PC-3 (cell line): ENCODE results near the gene RASAL2. TPM values are rescaled to one million over a fixed set of nuclear protein-coding genes. Genes with fewer than 3 reads are reported as not detected.

Source experiments
- ATAC-seq: fragments of 200-7000 bp; cut with Tn5 transposase; 2 replicates; pipeline ENCODE4 v1.9.1; 2020; ENCODE audit warnings: mild to moderate bottlenecking, moderate library complexity
- BruUV-seq: library from RNA; stranded (reverse); fragments of 400-500 nt; replicated peaks from 2 replicates; lab custom pipeline; 2021; lab: Mats Ljungman, UMichigan
- CTCF ChIA-PET: fragments of 300-600 bp; sonication (Branson Sonifier 250); formaldehyde crosslinking; loops from one replicate; lab custom pipeline; 2022; ENCODE audit warnings: antibody characterized with exemption; lab: Charles Lee
- POLR2A ChIA-PET: fragments of 300-600 bp; sonication (Branson Sonifier 250); formaldehyde crosslinking; loops from one replicate; lab custom pipeline; 2022; ENCODE audit warnings: antibody characterized with exemption; ENCODE audit not compliant: unreplicated experiment; lab: Charles Lee
- DNase-seq: peaks from one replicate; pipeline ENCODE4 v3.0.0-alpha.2; 2015
- H2AFZ ChIP-seq: fragments of 300-600 bp; sonication (generic); 2 replicates; pipeline ENCODE4 v1.6.0; 2016; ENCODE audit warnings: antibody characterized with exemption, low read length
- H3F3A ChIP-seq: fragments of 300-600 bp; sonication (generic); one replicate; pipeline ENCODE4 v1.6.0; 2017; ENCODE audit warnings: antibody characterized with exemption, low read length, control low read depth, mild to moderate bottlenecking; ENCODE audit not compliant: unreplicated experiment
- H3K27ac ChIP-seq: fragments of 300-600 bp; sonication (generic); 2 replicates; pipeline ENCODE4 v1.5.1; 2016; ENCODE audit warnings: mild to moderate bottlenecking, low read length
- H3K27me3 ChIP-seq: fragments of 300-600 bp; sonication (generic); 2 replicates; pipeline ENCODE4 v1.6.1; 2016; ENCODE audit warnings: low read length, mixed read lengths
- H3K36me3 ChIP-seq: fragments of 300-600 bp; sonication (generic); 2 replicates; pipeline ENCODE4 v1.6.1; 2016; ENCODE audit warnings: low read depth, mixed run types, low read length, mixed read lengths
- H3K4me1 ChIP-seq: fragments of 300-600 bp; sonication (generic); 2 replicates; pipeline ENCODE4 v1.5.1; 2016; ENCODE audit warnings: low read length; ENCODE audit not compliant: insufficient read depth
- H3K4me2 ChIP-seq: fragments of 300-600 bp; sonication (generic); 2 replicates; pipeline ENCODE4 v1.6.0; 2016; ENCODE audit warnings: low read length
- H3K4me3 ChIP-seq: fragments of 300-600 bp; sonication (generic); 2 replicates; pipeline ENCODE4 v1.5.1; 2016; ENCODE audit warnings: mild to moderate bottlenecking, low read length, mixed read lengths
- H3K79me2 ChIP-seq: fragments of 300-600 bp; sonication (generic); 2 replicates; pipeline ENCODE4 v1.6.1; 2017; ENCODE audit warnings: low read length, mixed read lengths
- H3K9ac ChIP-seq: fragments of 300-600 bp; sonication (generic); 2 replicates; pipeline ENCODE4 v1.6.0; 2016; ENCODE audit warnings: mild to moderate bottlenecking, low read length
- H3K9me2 ChIP-seq: fragments of 300-600 bp; sonication (generic); replicated peaks from 2 replicates; pipeline ENCODE4 v1.6.1; 2016; ENCODE audit warnings: mixed run types, low read length, mixed read lengths
- H3K9me3 ChIP-seq: fragments of 300-600 bp; sonication (generic); 2 replicates; pipeline ENCODE4 v1.6.1; 2016; ENCODE audit warnings: low read length, mixed read lengths
- H4K20me1 ChIP-seq: fragments of 300-600 bp; sonication (generic); 2 replicates; pipeline ENCODE4 v1.6.1; 2016; ENCODE audit warnings: low read length, mixed read lengths
- EZH2 ChIP-seq: fragments of 300-600 bp; sonication (generic); IDR thresholded peaks from one replicate; pipeline ENCODE4 v1.6.1; 2017; ENCODE audit warnings: antibody characterized with exemption, mild to moderate bottlenecking, low read length; ENCODE audit not compliant: unreplicated experiment
- EZH2phosphoT487 ChIP-seq: fragments of 300-600 bp; sonication (generic); IDR thresholded peaks from 2 replicates; pipeline ENCODE4 v1.6.1; 2018; ENCODE audit warnings: mild to moderate bottlenecking, antibody characterized with exemption, low read length, borderline replicate concordance
- intact Hi-C: fragments of 100-400 bp; cut with micrococcal nuclease; formaldehyde crosslinking; loops from 2 replicates; pipeline ENCODE4 v1.9.0; 2023
- total RNA-seq: library from RNA; depleted of rRNA; stranded (reverse); fragments of >200 nt; gene quantifications from 2 replicates; pipeline ENCODE4 v1.2.3, GENCODE V29; 2014
- TF ChIP-seq, protein P1 (sequence below): fragments of 300-600 bp; sonication (generic); conservative IDR thresholded peaks from 2 replicates; pipeline ENCODE4 v1.5.1; 2017; ENCODE audit warnings: antibody characterized with exemption, low read depth, mild to moderate bottlenecking, low read length

The RASAL2 gene
- total RNA-seq, 1 experiment from 2014 or later, result 7.9 TPM

GRCh38 chr1:178527117-178527516 lies 433.2 kb downstream of the RASAL2 start:
- POLR2A ChIA-PET, result no interaction called here
- no TSS peak for BruUV-seq

GRCh38 chr1:178528228-178528952 lies 434.5 kb downstream of the RASAL2 start:
- no peak overlapping the region for H3K9ac ChIP-seq
- BruUV-seq, result no TSS peak
- ChIA-PET POLR2A (no interaction called here), CTCF (interaction anchor here (0.6 kb wide), 1 partner anchor 12 kb away, joined by 3 read pairs; no protein-coding TSS in a partner anchor)
- no peak for ATAC-seq
- H3K36me3 ChIP-seq, result no peaks in the 10 kb centered on the region
- no peak overlapping the region for H3K4me3 ChIP-seq
- intact Hi-C loops, result no loop called here
- DNase-seq, result no peak
- no peaks in the 10 kb centered on the region for H3K9me3 ChIP-seq
- H3K27me3 ChIP-seq, result no peaks in the 10 kb centered on the region
- H4K20me1 ChIP-seq, result no peaks in the 10 kb centered on the region
- no peak overlapping the region for H2AFZ ChIP-seq
- TF ChIP-seq, protein P1, sequence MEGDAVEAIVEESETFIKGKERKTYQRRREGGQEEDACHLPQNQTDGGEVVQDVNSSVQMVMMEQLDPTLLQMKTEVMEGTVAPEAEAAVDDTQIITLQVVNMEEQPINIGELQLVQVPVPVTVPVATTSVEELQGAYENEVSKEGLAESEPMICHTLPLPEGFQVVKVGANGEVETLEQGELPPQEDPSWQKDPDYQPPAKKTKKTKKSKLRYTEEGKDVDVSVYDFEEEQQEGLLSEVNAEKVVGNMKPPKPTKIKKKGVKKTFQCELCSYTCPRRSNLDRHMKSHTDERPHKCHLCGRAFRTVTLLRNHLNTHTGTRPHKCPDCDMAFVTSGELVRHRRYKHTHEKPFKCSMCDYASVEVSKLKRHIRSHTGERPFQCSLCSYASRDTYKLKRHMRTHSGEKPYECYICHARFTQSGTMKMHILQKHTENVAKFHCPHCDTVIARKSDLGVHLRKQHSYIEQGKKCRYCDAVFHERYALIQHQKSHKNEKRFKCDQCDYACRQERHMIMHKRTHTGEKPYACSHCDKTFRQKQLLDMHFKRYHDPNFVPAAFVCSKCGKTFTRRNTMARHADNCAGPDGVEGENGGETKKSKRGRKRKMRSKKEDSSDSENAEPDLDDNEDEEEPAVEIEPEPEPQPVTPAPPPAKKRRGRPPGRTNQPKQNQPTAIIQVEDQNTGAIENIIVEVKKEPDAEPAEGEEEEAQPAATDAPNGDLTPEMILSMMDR, result no peak
- TF ChIP-seq EZH2phosphoT487 (no peak), EZH2 (no peak)
- no peak overlapping the region for H3K27ac ChIP-seq
- H3K9me2 ChIP-seq, result no peaks in the 10 kb centered on the region
- no peaks in the 10 kb centered on the region for H3K79me2 ChIP-seq
- H3K4me2 ChIP-seq, result no peak overlapping the region
- no peaks in the 10 kb centered on the region for H3F3A ChIP-seq
- H3K4me1 ChIP-seq, result peaks cover 32% of the 10 kb centered on the region

More at GRCh38 chr1:178527117-178527516, 433.2 kb downstream of the RASAL2 start:
- no peaks in the 10 kb centered on the region for H3K9me2 ChIP-seq
- H3K4me1 ChIP-seq, result peaks cover 27% of the 10 kb centered on the region
- H3K79me2 ChIP-seq, result no peaks in the 10 kb centered on the region
- TF ChIP-seq, protein P1, result no peak
- TF ChIP-seq EZH2phosphoT487 (no peak), EZH2 (no peak)
- H3K27ac ChIP-seq, result no peak overlapping the region
- H3K36me3 ChIP-seq, result no peaks in the 10 kb centered on the region
- no peaks in the 10 kb centered on the region for H3K27me3 ChIP-seq
- no peak overlapping the region for H2AFZ ChIP-seq
- intact Hi-C loops, result no loop called here
- ATAC-seq (no peak), DNase-seq (no peak)
- no peaks in the 10 kb centered on the region for H3F3A ChIP-seq
- CTCF ChIA-PET, result no interaction called here
- H3K9me3 ChIP-seq, result no peaks in the 10 kb centered on the region
- no peak overlapping the region for H3K4me2 ChIP-seq
- no peaks in the 10 kb centered on the region for H4K20me1 ChIP-seq
- no peak overlapping the region for H3K9ac ChIP-seq
- H3K4me3 ChIP-seq, result no peak overlapping the region

GRCh38 chr1:178528953-178529335 lies 435.0 kb downstream of the RASAL2 start:
- H3K9ac ChIP-seq, result no peak overlapping the region
- 0 out of 2 replicates have a peak overlapping the region, but pooled peaks have one; percentile 65 for H3K4me2 ChIP-seq
- DNase-seq, result no peak
- no peaks in the 10 kb centered on the region for H3K9me2 ChIP-seq
- no peak overlapping the region for H3K4me3 ChIP-seq
- no peaks in the 10 kb centered on the region for H3K36me3 ChIP-seq
- H3K4me1 ChIP-seq, result peaks cover 32% of the 10 kb centered on the region
- no peaks in the 10 kb centered on the region for H3K9me3 ChIP-seq
- no TSS peak for BruUV-seq
- no peak overlapping the region for H2AFZ ChIP-seq
- POLR2A ChIA-PET, result no interaction called here
- TF ChIP-seq EZH2phosphoT487 (no peak), EZH2 (no peak)
- TF ChIP-seq, protein P1, result no peak
- H3K79me2 ChIP-seq, result no peaks in the 10 kb centered on the region
- CTCF ChIA-PET, result no interaction called here
- peak overlapping the region; percentile 40; the same call in 1 of the 2 replicates for H3K27ac ChIP-seq
- H3K27me3 ChIP-seq, result no peaks in the 10 kb centered on the region
- H3F3A ChIP-seq, result no peaks in the 10 kb centered on the region
- H4K20me1 ChIP-seq, result no peaks in the 10 kb centered on the region
- intact Hi-C loops, result no loop called here
- ATAC-seq, result no peak
